ENCODE data around the gene AP3B1. TPM values are rescaled to one million over a fixed set of nuclear protein-coding genes. Genes with fewer than 3 reads are reported as not detected.

AP3B1 gene
- total RNA-seq, 3 donors from 2014 or later, result 38.5 to 55.6 (median 52.1) TPM

- intact Hi-C loops (cut with DNase I, micrococcal nuclease), result no loop called here
These were observed 287.3 kb downstream of the AP3B1 start for GRCh38 chr5:78007233-78007632.

DNA sequence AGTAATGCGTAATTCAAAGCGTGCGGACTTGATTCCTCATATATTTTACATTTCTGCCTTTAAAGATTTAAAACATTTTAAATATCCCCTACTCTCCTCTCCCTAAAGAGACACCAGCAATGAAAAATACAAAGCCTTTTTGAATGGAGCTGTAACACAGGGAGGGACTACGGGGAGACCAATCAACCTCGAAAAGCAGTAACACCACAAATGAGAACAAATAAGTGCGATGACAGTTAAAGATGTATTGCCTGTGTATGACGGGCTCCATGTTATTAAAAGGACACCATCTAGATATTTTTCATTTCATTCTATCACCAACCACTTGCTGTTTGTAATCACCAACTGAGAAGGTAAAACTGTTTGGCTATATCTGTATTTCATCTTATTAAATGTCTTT, 288.0 kb downstream of the AP3B1 start:
- ATAC-seq, result no peak
- intact Hi-C loops (cut with DNase I, micrococcal nuclease), result no loop called here
- no peaks in the 10 kb centered on the region for H3K9me3 ChIP-seq

More at GRCh38 chr5:78007233-78007632, 287.3 kb downstream of the AP3B1 start:
- no peaks in the 10 kb centered on the region for H3K9me3 ChIP-seq
- TF ChIP-seq, protein P1, sequence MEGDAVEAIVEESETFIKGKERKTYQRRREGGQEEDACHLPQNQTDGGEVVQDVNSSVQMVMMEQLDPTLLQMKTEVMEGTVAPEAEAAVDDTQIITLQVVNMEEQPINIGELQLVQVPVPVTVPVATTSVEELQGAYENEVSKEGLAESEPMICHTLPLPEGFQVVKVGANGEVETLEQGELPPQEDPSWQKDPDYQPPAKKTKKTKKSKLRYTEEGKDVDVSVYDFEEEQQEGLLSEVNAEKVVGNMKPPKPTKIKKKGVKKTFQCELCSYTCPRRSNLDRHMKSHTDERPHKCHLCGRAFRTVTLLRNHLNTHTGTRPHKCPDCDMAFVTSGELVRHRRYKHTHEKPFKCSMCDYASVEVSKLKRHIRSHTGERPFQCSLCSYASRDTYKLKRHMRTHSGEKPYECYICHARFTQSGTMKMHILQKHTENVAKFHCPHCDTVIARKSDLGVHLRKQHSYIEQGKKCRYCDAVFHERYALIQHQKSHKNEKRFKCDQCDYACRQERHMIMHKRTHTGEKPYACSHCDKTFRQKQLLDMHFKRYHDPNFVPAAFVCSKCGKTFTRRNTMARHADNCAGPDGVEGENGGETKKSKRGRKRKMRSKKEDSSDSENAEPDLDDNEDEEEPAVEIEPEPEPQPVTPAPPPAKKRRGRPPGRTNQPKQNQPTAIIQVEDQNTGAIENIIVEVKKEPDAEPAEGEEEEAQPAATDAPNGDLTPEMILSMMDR (IDR thresholded peaks at IDR 0.05), result no peak
- no peaks in the 10 kb centered on the region for H3K4me1 ChIP-seq (ENCODE audit: low read depth)
- no peak overlapping the region for H3K4me3 ChIP-seq
- no peaks in the 10 kb centered on the region for H3K36me3 ChIP-seq (ENCODE audit: low read depth)
- DNase-seq (no peak), ATAC-seq (no peak)

DNA sequence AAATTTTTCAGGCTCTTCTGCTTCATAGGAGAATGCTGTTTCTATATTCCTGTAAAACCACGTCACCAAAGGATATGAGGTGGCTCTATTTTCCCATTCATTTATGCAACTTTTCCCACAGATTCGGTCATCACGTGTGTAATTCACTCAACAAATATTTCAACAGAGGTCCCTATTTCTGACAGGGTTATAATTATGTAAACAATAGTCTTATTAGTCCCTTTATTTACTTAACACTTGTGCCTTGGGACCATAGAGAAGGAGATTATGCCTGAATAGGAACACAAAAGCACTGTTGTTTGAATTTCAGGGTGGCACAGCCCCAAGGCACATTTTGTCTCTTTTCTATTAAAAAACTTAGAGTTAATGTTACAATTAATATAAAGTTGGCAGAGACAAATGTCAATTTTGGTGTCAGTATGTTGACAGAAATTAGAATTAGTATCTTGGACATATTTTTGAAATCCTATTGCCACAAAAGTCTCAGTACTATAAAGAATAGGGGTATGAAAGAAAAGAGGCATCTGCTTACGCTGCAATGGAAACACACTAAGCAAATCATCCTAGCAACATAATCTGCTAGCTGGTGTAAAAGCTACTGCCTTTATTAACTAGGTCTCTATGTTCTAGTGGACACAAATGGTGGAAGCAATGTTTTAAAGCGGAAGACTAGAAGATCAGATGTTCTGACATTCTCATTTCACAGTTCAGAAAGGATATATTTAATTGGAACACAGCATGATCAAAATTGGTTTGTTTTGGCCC, 289.3 kb downstream of the AP3B1 start:
- Histone ChIP-seq H3K36me3 (ENCODE audit: low read depth) (no peaks in the 10 kb centered on the region), H3K4me3 (no peak overlapping the region), H3K4me1 (ENCODE audit: low read depth) (no peaks in the 10 kb centered on the region), H3K9me3 (no peaks in the 10 kb centered on the region)
- TF ChIP-seq, protein P1 (IDR thresholded peaks at IDR 0.05), result no peak
- ATAC-seq (no peak), DNase-seq (no peak)
- intact Hi-C loops (cut with DNase I, micrococcal nuclease), result no loop called here

More for the DNA sequence above, 288.0 kb downstream of the AP3B1 start:
- TF ChIP-seq, protein P1 (IDR thresholded peaks at IDR 0.05), result no peak
- H3K4me1 ChIP-seq (ENCODE audit: low read depth), result no peaks in the 10 kb centered on the region
- no peak overlapping the region for H3K4me3 ChIP-seq
- no peaks in the 10 kb centered on the region for H3K36me3 ChIP-seq (ENCODE audit: low read depth)
- DNase-seq, result no peak

- intact Hi-C loops (cut with DNase I, micrococcal nuclease), result no loop called here
These were observed 289.9 kb downstream of the AP3B1 start for GRCh38 chr5:78004559-78004958.

GRCh38 chr5:78003919-78004318, 290.6 kb downstream of the AP3B1 start:
- H3K4me1 ChIP-seq (ENCODE audit: low read depth), result no peaks in the 10 kb centered on the region
- no peak overlapping the region for H3K4me3 ChIP-seq
- no peaks in the 10 kb centered on the region for H3K9me3 ChIP-seq
- DNase-seq (no peak), ATAC-seq (no peak)
- H3K36me3 ChIP-seq (ENCODE audit: low read depth), result no peaks in the 10 kb centered on the region
- TF ChIP-seq, protein P1 (IDR thresholded peaks at IDR 0.05), result no peak
- intact Hi-C loops (cut with DNase I, micrococcal nuclease), result no loop called here

More at GRCh38 chr5:78004559-78004958, 289.9 kb downstream of the AP3B1 start:
- H3K4me3 ChIP-seq, result no peak overlapping the region
- no peaks in the 10 kb centered on the region for H3K9me3 ChIP-seq
- TF ChIP-seq, protein P1 (IDR thresholded peaks at IDR 0.05), result no peak
- DNase-seq, result no peak
- H3K4me1 ChIP-seq (ENCODE audit: low read depth), result no peaks in the 10 kb centered on the region
- H3K36me3 ChIP-seq (ENCODE audit: low read depth), result no peaks in the 10 kb centered on the region
- ATAC-seq, result no peak
